ENCODE results near the gene RGS3.

Gene RGS3

DNA sequence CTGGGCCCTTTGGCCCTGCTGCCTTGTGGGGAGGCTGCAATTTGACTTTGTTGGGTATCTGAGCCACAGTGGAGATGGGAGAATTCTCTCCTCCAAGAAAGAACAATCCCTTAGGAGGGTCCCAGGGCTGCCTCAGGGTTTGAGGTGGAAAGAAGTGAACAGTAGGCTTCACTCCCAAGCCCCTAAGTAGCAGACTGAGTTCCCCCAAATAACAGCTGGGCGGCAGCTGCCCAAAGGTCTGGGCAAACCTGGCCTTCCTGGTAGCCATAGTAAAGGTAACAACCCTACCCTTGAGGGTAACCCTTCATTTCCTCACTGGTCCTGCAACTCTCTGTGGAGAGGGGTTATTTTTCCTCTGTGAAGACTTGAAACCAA is 746 bp downstream of the RGS3 start:
- in situ Hi-C loops (cut with MboI; ENCODE audit: low sequenced_read_pairs) = no loop called here

DNA sequence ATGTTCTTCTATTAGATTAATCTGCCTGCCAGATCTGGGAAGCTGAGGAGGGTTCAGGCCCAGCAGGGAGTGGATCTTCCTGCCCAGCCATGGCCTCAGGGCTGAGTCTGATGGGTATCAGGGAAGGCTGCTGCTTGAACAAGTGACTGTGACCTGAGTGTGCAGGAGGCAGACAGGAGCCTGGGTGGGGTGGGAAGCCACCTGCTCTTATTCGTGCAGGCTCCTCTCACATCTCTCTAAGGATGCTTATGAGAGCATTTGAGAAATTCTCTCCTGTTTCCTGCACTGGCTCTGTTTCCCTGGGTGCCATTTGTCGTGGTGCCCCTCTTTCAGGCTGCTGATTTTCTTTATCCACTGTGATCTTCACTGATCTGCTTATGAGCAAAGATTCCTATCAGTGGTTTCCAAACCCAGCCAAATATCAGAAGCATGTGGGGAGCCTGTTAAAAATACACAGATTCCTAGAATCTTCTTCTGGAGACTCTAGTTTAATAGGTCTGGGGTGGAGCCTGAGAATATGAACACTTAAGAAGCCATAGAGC is 2.1 kb downstream of the RGS3 start:
- in situ Hi-C loops (cut with MboI; ENCODE audit: low sequenced_read_pairs) = no loop called here

DNA sequence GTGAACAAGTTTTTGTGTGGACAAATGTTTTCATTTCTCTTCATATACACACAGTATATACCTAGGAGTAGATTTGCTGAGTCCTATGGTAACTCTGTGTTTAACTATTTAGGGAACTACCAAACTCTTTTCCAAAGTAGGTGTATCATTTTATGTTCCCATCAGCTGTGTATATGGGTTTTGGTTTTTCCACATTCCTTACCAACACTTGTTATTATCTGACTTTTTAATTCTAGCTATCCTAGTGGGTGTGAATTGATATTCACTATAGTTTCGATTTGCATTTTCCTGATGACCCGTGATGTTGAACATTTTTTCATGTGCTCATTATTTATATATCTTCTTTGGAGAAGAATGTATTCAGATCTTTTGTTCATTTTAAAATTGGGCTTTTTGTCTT is 3.7 kb downstream of the RGS3 start:
- in situ Hi-C loops (cut with MboI; ENCODE audit: low sequenced_read_pairs) = no loop called here

DNA sequence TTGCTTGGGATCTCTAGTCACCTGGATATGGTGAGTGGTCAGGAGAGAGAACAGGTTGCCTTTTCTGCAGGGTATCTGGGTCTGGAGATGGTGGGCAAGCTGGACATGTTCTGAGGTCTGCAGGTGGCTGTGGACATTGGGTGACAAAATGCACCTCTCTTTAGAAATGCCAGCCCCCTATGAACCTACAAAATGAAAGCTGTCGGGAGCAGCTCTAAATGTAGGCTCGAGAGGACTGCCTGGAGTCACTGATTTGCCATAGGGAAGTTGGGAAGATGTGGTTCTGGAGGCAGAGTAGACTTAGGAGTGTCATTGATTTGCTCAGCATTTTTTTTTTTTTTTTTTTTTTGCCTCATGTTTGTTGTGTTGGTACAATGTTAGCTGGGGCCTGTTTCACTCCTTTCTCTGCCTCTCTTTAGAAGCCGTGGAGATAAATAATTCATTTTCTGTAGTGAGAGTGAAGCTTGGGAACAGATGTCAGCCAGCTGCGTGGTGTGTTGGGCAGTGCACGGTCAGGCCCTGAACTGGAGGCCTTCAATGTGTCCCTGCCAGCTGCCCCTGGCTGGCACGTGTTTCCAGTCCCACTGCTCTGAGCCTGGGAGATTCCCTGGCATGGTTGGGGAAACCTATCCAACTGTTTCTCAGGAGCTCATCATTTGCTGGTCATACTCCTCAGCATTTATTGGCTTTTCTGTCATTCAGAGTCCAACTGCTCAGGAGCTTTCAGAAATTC is 5.4 kb downstream of the RGS3 start:
- in situ Hi-C loops (cut with MboI; ENCODE audit: low sequenced_read_pairs) = no loop called here

DNA sequence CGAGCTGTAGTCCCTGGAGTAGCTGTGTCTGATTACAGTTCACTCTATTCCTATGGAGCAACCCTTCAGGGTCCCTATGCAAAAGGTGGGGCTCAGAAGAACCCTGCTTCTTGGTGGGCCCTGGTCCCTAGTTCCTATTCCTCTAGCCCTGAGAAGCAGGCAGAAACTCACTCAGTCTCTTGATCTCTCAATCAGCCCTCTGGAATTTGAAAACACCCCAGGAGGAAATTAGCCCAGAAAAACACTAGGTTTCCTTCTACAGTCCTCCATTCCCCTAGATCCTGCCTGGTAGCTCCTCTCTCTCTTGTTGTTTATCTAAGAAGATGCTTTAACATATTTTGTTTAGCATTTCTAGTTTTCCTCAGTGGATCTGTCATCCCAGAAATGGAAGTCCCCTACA is 7.6 kb downstream of the RGS3 start:
- in situ Hi-C loops (cut with MboI; ENCODE audit: low sequenced_read_pairs) = no loop called here

DNA sequence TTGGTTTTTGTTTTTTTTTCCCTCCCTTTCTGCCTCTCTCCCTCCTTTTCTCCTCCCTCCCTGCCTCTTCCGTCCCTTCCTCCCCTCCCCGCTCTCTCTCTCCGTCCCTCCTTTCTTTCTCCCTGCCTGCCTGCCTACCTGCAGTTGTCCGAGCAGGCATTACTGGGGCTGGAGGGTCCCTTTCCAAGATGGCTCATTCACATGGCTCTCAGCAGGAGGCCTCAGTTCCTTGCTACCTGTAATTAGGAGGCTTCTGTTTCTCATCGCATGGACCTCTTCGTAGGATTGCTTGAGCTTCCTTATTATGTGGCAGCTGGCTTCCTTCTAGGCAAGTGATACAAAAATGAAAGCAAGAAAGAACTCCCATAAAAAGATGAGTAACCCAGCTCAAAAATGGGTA is 8.0 kb downstream of the RGS3 start:
- in situ Hi-C loops (cut with MboI; ENCODE audit: low sequenced_read_pairs) = no loop called here

DNA sequence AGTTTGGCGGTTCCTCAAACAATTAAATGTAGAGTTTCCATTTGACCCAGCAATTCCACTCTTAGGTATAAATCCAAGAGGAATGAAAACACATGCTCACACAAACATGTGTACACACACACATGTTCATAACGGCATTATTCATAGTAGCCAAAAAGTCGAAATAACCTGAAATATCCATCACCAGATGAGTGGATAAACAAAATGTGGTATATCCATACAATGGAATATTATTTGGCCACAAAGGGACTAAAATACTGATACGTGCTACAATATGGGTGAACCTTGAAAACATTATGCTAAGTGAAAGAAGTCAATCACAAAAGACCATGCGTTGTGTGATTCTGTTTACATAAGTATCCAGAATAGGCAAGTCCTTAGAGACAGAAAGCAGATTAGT is 8.7 kb downstream of the RGS3 start:
- in situ Hi-C loops (cut with MboI; ENCODE audit: low sequenced_read_pairs) = no loop called here

DNA sequence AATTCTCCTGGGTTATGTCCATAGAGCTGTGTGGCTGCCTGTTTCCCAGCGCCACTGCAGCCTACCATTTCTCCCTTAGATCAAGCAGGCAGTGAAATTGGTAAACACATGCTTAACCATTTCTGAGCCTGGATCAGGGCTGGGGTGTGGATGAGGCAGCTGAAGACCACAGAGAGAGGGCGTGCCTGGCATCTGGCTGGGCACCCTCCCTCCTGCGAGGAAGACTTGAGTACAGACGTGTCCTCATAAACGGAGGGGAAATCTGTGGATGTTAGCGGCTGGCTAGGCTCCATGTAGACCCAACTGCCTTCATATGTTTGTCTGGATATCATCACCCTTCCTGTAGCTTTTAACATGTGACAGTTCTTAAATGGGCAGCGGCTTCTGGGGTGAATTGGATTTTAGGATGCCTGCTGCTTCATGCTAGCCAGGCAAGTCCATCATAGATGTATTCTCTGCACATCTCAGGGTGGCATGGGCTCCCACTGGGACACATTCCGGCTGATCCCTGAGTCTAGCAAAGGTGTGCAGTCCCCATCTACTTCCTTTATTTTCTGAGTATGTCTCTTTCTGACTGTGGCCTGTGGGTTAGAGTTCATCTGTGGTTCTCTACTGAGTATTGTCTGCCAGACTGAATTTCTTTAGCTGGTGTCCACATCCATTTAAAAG is 11.0 kb downstream of the RGS3 start:
- in situ Hi-C loops (cut with MboI; ENCODE audit: low sequenced_read_pairs) = no loop called here

DNA sequence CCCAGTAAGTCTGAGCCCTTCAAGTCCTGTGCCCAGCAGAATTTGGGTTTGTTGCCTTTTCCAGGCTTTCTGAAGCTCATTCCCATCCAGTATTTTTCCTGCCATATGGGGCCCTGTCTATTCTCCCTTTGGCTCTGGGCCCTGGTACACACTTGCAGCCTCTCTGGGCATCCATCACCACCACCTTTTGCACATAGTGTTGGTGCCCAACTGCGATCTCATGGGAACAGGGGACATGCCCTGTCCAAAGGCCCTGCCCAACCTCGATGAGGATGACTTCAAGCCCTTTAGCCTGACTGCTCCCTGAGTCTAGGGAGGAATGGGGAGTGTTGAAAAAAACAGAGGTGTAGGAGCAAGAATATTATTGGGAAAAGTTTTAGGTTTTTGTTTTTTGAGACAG is 11.5 kb downstream of the RGS3 start:
- in situ Hi-C loops (cut with MboI; ENCODE audit: low sequenced_read_pairs) = no loop called here

DNA sequence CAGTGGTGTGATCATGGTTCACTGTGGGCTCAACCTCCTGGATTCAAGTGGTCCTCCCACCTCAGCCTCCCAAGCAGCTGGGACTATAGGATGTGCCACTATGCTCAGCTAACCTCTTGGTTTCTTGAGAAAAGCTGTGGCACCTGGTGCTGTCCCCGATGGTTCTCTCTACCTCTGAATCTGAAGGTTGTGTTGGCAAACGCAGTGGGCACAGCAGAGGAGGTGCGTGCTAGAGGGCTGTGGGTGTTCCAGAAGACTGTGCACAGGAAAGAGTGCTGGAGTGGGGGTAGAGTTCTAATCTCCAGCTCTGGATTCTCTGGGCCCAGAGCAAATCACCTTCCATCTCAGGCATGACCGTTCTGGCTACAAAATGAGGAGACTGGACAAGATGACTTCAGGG is 12.5 kb downstream of the RGS3 start:
- in situ Hi-C loops (cut with MboI; ENCODE audit: low sequenced_read_pairs) = no loop called here

DNA sequence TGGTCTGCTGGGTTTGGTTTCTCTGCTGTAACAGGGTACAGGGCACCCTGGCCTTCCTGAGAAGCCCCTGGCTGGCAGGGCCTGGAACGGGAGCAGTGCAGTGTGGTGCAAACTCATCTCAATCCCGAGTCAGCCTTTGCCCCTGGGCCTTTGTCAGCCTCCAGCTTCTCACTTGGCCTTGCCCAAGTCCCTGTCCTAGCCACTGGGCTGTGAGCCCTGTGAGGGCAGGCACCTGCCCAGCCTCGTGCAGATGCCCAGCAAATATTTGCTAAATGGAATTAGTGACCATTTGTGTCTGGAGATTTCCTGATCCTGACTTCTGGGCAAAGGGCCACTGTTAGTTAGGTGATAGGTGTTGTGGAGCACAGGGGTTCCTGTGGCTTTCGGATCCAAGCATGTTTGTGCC is 13.0 kb downstream of the RGS3 start:
- in situ Hi-C loops (cut with MboI; ENCODE audit: low sequenced_read_pairs) = no loop called here

DNA sequence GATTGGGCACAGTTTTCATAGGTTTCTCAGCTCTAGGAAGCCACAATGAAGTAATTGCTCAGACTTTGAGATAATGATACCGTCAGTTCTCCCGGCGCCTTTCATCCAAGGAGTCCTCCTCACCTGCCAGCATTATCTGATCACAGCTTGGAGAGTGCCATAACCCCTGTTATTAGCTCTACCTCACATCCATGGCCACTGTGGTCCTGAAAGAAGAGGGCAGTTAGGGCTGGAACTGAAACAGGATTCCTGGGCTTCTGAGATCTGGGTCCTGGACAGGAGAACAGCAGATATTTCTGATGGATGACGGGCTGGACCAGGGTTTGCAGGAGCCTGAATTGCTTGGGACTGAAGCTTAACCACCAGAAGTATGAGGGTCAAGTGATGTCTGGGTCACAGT is 13.5 kb downstream of the RGS3 start:
- in situ Hi-C loops (cut with MboI; ENCODE audit: low sequenced_read_pairs) = no loop called here

DNA sequence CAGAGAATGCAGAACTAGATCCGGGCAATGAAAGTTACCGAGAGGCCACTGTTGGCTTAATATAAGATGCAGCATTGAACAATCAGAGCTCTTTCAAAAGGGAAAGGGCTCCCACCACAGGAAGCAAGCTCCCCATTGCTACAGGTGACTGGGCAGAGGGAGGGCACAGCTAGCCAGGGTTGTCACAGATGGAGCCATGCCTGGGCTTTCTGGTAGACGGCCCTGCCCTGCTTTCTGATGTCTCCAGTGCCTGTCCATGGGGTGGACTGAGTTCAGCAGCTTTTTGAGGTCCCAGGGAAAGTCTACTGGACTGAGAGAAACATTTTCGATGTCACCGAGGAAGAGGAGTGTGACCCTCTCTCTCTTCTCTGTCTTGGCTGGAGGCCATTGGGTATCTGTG is 14.1 kb downstream of the RGS3 start:
- in situ Hi-C loops (cut with MboI; ENCODE audit: low sequenced_read_pairs) = no loop called here

DNA sequence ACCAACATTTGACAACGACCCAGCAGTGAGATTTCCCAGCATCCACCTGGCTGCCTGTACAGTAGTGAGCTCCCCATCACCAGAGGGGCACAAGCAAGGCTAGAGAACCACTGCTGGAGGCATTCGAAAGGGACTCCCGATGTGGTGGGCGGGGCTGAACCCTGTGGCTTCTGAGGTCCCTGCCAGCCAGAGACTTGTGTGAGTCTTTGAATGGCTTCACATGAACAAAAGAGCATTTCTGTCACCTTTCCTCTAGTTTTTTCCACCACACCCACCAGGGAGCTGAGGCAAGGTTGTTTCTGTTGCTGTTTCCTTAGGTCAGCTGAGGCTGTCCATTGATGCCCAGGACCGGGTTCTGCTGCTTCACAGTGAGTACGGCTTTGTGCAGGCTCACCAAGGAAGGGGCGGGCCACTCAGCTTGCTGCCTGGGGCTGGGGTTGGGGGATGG is 15.7 kb downstream of the RGS3 start:
- in situ Hi-C loops (cut with MboI; ENCODE audit: low sequenced_read_pairs) = no loop called here

DNA sequence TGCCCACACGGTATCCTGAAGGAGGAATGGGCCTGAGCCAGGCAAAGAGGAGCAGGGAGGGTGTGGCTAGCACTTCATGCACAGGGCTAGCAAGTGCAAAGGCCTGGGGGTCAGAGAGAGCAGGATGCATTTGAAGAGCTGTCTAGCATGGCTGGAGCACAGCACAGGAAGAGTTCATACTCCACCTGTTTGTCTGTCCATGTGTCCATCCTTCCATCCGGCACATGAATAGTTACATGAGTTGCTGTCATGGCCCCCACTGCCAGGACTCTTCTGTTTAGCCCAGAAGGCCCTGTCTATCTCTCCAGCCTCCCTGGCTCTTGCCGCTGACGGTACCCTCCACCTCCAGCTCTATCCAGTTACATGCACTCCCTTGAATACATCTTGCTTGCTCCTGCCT is 17.1 kb downstream of the RGS3 start:
- in situ Hi-C loops (cut with MboI; ENCODE audit: low sequenced_read_pairs) = no loop called here

DNA sequence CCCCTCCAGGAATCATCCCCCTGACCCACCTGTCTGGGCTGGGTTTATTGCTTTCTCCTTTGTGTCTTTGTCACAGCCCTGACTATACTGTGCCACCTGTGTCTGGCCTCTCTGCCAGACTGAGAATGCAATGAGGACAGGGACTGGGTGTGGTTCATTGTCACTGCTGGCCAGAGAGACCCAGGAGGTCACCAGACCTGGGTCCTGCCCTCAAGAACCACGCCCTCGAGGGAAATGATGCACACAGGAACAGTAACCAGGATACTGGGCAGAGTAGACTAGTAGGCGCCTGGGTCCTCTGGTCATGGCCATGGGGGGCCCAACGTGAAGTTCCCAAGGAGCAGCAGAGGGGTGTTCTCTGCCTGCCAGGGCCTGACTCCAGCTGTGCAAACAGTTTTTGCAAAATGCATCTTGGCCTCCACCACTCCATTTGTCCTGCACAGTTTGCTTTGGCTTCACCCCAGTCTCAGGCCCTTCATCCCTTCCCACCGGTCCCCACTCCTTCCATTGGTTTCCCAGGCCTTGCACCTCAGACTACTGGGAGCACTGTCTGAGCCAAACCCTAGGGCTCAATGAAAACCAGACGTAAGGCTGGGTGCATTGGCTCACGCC is 17.8 kb downstream of the RGS3 start:
- in situ Hi-C loops (cut with MboI; ENCODE audit: low sequenced_read_pairs) = no loop called here

DNA sequence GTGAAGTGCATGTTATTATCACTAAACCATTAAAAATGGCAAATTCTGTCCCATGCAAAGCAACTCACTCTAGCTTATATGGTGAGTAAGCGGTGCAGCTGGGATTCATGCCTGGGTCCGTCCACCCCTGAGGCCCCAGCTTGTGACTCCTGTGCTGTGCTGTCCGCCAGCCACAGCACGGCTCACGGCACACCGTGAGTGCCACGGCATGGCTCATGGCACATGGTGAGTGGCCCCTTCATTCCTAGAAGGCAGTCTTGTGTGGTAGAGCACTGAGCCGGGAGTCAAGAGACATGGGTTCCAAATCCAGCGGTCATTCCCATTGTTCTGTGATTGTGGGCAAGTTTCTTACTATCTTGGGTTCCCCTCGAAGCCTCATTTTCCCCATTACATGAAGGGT is 18.8 kb downstream of the RGS3 start:
- in situ Hi-C loops (cut with MboI; ENCODE audit: low sequenced_read_pairs) = no loop called here

DNA sequence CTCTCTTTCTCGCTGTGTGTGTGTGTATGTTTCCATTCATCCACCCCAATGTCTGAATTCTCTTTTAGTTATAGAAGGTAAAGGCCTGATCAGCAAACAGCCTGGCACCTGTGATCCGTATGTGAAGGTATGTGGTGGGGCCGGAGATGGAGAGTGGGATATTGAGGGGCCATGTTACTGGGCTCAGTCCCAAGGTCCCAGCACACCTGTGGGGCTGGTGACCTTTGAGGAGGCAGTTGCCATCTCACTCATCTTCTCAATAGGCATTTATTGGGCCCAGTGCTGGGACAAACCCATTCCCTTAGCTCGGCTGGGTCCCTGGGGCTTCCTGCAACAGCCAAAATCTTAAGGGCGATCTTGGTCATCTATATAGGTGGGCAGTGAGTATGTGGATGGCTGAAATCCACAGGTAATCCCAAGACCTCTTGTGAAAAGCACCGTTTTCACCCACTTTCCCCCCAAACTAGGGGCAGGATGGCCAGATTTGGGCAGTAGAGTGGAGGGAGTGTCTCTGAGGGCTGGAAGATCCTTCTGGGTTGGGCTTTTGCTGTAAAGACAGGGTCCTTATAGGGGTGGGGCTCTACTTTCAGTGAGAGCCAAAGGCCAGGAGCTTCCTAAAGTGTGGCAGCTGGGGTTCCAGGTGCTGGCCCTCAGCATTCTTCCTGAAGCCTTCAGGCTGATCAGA is 19.6 kb downstream of the RGS3 start:
- in situ Hi-C loops (cut with MboI; ENCODE audit: low sequenced_read_pairs) = no loop called here

DNA sequence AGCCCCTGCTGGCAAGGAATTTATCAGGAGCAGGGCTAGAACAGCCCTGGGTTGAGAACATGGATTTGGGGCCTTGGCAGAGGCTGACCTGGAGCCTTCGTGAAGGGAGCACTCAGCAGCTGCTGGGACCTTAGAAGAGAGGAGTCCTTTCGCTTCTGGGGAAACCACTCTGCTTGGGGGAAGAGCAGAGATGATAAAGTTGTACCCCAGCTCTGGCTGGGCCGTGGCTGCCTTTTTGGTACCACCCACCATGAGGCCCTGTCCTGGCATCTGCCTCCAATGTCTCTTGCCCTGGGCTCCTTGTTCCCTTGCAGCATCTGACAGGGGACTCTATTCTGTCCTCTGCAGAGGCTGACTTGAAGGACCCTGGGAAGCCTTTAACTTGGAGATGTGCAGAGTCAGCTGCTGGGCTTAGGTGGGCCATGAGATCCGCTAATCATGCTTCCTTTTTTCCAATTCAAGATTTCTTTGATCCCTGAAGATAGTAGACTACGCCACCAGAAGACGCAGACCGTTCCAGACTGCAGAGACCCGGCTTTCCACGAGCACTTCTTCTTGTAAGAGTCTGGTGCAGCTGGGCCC is 20.2 kb downstream of the RGS3 start:
- in situ Hi-C loops (cut with MboI; ENCODE audit: low sequenced_read_pairs) = no loop called here

DNA sequence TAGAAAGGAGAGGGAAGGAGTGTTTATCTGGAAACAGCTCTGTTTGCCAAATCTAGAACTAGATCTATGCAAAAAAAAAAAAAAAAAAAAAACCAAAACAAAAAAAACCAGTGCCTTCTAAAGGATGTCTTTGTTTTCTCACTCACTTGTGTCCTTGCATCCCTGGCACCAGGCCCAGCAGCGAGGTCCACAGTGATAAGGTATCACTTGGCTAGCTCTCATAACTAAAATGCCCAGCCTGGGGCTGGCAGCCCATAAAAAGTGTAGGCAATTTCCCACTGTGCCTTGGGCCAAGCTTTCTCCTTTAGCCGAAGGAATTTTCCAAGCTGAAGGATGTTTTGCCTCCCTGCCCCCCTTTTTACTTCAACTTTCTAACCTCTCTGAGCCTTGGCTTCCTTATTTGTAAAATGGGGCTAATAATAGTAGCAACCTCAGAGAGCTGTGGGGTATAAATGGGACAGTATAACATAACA is 20.8 kb downstream of the RGS3 start:
- in situ Hi-C loops (cut with MboI; ENCODE audit: low sequenced_read_pairs) = no loop called here

DNA sequence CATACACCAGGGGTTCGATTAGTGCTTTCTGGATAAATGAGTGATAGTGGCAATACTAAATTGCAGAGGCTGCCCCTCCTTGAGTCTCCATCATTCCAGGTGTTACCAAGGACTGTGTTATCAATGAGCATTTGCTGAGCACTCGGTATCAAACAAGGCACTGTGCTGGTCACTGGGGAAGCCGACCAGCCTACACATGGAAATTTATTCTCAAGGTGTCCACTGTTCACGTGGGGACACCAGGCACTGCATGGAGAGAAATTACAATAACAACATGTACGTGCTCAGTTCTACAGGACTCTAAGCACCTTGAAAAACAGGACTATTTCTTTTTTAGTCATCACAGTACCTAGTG is 22.2 kb downstream of the RGS3 start:
- in situ Hi-C loops (cut with MboI; ENCODE audit: low sequenced_read_pairs) = no loop called here
